GM18519 (cell line): ENCODE data around the gene MYRIP.

Experiments
- ATAC-seq: cut with Tn5 transposase; IDR thresholded peaks from one replicate; pipeline ENCODE4 v1.9.1; 2021; ENCODE audit warnings: mild to moderate bottlenecking, moderate library complexity; ENCODE audit not compliant: unreplicated experiment, low FRiP score

MYRIP gene

DNA sequence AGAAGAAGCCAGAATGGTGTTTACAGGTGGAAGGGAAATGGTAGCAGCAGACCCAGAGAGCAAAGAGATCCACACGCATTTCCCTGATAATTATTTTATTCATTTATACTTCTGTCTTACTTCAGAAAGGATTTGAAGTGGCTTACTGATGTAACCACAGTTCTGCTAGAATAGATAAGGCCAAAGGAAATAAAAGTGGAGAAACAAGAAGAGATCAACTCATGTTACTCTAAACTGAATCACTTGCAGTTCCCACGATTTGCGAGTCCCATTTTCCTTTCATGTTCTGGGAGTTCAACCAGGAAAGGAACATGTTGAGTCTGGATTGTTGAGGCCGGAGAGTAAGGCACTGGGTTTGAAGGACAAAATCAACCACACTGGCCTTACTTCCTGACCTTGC lies 151.8 kb downstream of the MYRIP start:
- no peak for ATAC-seq

GRCh38 chr3:39962581-39962980 lies 153.2 kb downstream of the MYRIP start:
- ATAC-seq: no peak

GRCh38 chr3:39965461-39965860 lies 156.1 kb downstream of the MYRIP start:
- ATAC-seq: no peak

- no peak for ATAC-seq
These were observed 156.6 kb downstream of the MYRIP start for GRCh38 chr3:39965997-39966396.

DNA sequence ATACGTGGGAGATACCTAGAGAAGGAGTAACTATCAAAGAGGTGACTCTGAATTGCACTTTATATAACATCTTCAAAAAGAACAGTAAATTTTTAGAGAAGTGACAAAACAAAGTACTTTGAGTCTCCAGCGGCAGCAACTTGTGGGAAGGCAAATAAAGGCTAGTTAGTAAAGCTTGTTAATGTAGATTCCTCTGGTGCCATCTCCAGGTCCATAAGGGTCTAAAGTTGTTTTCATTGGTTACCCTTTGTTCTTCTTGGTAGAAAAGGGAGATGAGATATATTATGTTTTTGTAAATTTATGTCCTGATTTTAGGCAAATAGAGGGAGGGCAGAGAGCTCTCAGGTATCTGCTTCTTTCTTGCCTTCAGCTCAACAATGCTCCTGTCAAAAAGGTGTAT lies 161.6 kb downstream of the MYRIP start:
- no peak for ATAC-seq

DNA sequence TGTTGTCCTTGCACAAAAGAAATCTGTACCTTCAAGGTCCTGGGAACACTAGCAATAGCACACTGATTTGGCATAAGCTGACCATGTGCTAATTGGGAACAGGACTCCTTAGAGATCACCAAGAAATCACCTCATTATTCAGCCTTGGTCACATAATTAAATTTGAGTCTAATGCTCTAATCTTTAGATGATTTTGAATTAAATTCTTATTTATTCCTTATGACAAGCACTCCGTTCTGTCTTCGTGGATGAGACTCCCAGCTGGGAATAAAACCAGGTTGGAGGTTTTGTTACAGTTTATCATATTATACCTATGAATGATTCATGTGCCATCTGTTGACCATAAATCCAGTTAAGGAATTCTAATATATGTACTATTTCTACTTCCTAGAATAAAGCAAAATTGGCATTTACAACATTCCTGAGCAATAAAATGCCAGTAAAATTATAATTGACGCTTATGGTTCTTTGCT lies 162.2 kb downstream of the MYRIP start:
- ATAC-seq: no peak

- ATAC-seq: no peak
These were observed 163.1 kb downstream of the MYRIP start for GRCh38 chr3:39972508-39972907.

DNA sequence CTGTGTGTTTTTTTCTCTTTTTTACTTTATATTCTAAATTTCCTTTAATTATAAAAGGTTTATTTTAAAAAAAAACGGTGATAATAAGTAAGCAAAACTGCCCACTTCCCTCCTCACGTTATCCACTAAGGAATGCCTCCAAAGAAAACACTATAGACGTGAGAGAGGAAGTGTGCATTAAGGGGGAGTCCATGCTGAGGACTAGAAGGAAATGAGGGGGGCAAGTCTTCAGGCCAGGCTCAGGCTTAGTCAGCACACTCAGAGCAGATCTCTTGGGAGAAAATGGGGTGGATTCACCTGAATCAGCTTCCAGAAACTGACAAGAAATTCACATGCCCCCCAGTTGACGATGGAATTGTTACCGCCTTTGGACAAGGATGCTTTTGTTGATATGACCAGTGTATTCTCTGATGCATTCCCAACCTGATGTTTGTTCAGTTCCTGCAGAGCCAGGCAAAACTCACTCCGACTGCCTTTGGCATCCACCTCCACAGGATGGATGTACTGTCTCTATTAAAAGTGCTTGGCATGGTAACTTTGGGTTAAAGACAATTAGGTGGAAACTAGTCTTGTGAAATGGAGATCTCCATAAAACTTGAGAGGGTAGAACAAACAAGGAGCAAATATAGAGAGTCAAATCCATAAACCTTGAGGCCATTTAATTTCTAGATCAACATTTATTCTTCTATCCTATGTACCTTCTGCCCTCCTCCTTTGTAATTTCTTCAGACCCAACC lies 167.8 kb downstream of the MYRIP start:
- ATAC-seq: no peak

- no peak for ATAC-seq
These were observed 168.9 kb downstream of the MYRIP start for GRCh38 chr3:39978308-39978707.

DNA sequence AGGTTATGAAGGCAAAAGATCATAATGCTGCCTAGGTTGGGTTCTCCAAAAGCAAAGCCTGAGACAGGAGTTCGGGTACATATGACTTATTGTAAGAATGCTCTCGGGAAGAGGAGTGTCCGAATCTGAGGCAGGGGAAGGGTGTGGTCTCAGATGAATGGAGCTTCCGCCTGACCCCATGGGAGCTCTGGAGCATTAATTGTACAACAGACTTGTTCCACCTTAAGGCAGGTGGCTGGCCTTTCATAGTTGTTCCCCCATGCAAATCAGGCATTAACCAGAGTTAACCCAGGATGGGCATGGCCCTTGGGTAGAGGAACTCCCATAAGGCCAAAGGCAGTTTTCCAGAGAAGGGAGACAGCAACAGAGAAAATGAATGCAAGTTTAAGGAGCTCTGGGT lies 170.6 kb downstream of the MYRIP start:
- no peak for ATAC-seq

- ATAC-seq: no peak
These were observed 171.4 kb downstream of the MYRIP start for GRCh38 chr3:39980781-39981180.

DNA sequence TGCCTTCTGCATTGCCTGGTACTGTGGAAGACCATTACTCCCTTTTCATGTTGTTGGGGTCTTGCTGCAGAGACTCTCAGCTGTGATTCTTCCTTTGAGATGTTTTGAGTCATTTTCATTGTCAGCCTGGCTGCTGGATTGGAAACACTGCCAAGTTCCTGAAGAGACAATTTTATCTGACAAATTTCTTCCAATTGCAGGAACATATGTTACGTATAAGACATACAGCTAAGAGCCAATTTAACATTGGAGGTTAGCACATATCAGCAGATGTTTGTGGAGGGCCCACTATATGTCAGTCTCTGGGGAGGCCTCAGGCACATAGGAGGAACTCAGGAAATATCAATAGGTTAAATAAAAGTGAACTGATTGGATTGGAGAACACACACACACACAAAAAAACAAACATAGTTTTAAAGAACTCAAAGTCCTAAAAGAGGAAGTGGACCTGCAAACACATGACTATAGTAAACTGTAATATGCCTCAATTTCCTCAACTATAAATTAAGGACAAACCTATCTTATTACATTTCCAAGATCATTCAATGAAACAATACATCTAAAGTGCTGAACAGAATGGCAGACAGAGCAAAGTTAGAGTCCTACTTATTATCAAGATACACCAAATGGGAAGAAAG lies 172.3 kb downstream of the MYRIP start:
- no peak for ATAC-seq

DNA sequence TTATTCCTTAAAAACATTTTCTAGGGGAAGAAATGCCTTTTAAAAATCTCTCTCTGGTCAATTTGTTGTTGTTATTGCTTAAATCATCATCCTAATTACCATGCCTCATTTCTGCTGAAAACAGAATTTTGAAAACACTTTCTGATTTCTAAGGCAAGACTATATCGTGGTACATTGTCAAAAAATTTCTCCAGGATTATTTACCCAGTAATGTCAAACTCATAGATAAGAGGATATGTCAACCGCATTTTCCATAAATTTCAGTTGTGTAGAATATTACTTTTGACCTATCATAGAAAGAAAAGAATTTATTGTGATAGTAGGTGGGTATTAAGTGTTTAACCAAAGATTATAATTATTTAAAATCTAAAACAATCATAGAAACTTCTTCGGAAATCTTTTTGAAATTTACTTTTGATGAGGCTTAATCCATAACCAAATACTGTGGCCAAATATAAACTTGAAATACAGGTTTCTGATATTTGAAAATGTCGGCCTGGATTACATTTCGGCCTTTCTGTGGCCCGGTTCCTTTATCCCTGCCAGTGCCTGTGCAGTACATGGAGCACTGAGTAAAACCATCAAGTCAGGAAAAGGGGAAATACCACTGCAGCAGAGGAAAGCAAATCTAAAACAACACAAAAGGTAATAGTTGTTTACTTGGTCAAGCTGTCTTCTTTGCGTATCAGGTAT lies 173.4 kb downstream of the MYRIP start:
- no peak for ATAC-seq

DNA sequence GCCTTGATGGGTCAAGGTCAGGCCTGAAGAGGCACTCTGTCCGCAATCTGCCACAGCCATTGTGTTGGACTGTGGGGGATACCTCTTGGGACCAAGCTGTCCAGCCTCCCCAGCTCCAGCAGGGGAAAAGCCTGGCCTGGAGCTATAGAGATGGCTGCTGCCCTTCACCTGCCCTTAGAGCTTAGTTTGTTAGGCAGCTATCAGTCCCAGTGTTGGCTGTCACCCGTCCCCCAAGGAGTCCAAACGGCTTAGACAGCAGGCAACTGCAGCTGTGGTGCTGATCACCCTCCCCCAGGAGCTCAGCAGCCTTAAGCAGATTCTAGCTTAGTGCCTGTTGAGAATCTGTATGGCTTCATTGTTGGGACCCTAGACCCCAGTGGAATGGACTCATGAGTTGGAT lies 180.3 kb downstream of the MYRIP start:
- ATAC-seq: no peak

- no peak for ATAC-seq
These were observed 181.1 kb downstream of the MYRIP start for GRCh38 chr3:39990532-39990931.

- ATAC-seq: no peak
These were observed 199.4 kb downstream of the MYRIP start for GRCh38 chr3:40008796-40009195.

GRCh38 chr3:40009991-40010390 lies 200.6 kb downstream of the MYRIP start:
- no peak for ATAC-seq

- ATAC-seq: no peak
These were observed 203.0 kb downstream of the MYRIP start for GRCh38 chr3:40012381-40012780.

DNA sequence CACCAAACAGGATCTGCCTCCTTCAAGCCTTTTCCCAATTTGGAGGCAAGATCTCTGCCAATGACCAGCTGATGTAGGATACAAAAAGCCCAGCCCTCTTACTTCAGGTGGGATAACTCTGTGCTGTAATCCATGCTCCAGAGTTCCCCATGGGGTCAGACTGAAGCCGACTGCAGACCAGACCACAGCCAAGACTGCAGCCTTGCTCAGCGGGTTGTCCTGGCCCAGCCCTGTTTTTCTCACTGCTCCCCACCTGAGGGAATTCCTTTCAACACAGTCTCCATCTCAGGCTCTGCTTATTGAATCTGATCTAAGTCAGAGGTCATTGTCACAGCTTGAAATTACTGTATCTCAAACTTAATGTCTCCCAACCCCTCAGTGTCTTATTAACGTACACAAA lies 207.0 kb downstream of the MYRIP start:
- ATAC-seq: no peak

DNA sequence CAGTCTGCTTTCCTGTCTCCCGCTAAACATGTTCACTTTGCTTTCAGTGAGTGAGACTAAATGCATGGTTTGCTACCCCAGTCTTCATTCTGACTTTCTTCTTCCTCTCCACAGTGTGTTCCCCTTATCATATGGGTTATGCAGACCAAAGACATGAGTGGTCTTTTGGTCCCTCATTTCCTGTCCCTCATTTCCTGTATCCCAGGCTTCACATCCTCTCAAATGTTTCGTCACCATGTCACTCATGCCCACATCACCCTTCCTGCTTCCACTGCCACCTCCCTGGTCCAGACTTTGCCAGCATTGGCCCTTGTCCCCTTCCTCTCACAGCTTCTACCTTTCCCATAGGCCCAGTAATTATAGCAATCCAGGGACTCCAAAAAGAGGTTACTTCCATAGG lies 209.0 kb downstream of the MYRIP start:
- no peak for ATAC-seq

DNA sequence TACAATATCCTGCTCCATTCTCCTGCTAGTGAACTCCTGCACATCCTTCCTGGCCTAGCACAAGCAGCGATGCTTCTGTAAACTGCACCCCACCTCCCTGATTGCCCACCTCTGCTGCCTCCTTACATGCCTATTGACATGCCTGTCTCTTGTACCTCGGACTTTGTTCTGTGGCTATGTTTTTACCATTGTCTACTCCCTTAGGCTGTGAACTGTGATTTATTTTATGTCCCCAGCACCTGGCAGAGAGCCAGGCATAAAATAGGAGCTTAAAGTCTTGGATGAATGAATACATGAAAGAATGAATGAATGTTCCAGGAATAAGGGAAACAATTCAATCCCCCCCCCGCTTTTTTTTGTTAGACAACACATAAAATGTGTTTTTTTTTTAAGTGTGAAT lies 210.0 kb downstream of the MYRIP start:
- ATAC-seq: no peak

DNA sequence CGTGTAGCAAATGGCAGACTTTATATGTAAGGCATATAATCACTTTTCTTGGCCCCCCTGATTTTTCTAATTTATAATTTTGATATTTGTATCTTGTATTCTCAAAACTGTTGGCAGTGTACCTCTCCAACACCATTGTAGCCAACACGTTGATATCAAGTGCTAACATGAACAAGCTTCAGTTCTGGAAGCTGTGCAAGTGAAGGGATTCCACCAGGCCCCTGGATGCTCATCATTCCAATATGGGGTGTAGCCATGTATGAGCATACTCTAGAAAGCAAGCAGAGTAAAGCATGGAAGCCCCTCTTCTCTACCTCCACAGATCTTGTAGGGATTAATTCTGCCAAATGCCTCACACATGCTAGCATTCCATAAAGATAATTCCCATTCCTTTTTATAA lies 211.3 kb downstream of the MYRIP start:
- no peak for ATAC-seq
